ENCODE results near the gene MIB1. TPM values are rescaled to one million over a fixed set of nuclear protein-coding genes. Genes with fewer than 3 reads are reported as not detected.

The MIB1 gene
- total RNA-seq, 1 experiment from 2014 or later: 56.1 TPM

- TF ChIP-seq EZH2phosphoT487 (IDR thresholded peaks at IDR 0.05; ENCODE audit: borderline replicate concordance) (no peak), MAX (IDR thresholded peaks at IDR 0.05) (no peak), ZBTB33 (IDR thresholded peaks at IDR 0.05; ENCODE audit: extremely low read depth, insufficient replicate concordance, low read length) (no peak), RAD21 (IDR thresholded peaks at IDR 0.05; ENCODE audit: low read depth) (peak; percentile 90), YY1 (IDR thresholded peaks at IDR 0.05; ENCODE audit: extremely low read depth, insufficient replicate concordance, low read depth, low read length) (no peak), SRF (IDR thresholded peaks at IDR 0.05; ENCODE audit: low read depth) (no peak), POLR2A (IDR thresholded peaks at IDR 0.05; ENCODE audit: borderline replicate concordance, extremely low read depth, insufficient read depth, insufficient read length) (no peak), ELF1 (IDR thresholded peaks at IDR 0.05; ENCODE audit: borderline replicate concordance, low read depth) (no peak), CBX3 (IDR thresholded peaks at IDR 0.05; ENCODE audit: low read depth) (no peak), CEBPB (IDR thresholded peaks at IDR 0.05; ENCODE audit: low read depth) (no peak), EGR1 (IDR thresholded peaks at IDR 0.05; ENCODE audit: low read depth) (no peak), EZH2 (IDR thresholded peaks at IDR 0.05) (no peak), ATF3 (IDR thresholded peaks at IDR 0.05) (no peak), TCF7L2 (IDR thresholded peaks at IDR 0.05; ENCODE audit: borderline replicate concordance, extremely low read depth, insufficient read depth, insufficient read length) (no peak), POLR2AphosphoS5 (IDR thresholded peaks at IDR 0.05; ENCODE audit: low read depth, low read length) (no peak), JUND (IDR thresholded peaks at IDR 0.05) (no peak), REST (IDR thresholded peaks at IDR 0.05; ENCODE audit: low read depth) (no peak), CTCF (IDR thresholded peaks at IDR 0.05 in 2 of 3, conservative IDR thresholded peaks at IDR 0.05 in 1 of 3; ENCODE audit: borderline replicate concordance in 1 of 3, insufficient read depth in 1 of 3, low read depth in 2 of 3, low read length in 2 of 3) (peak; percentile 67 to 92 (median 80))
- Histone ChIP-seq H3K79me2 (ENCODE audit: insufficient read depth, low read length) (no peaks in the 10 kb centered on the region), H3K9me2 (ENCODE audit: insufficient read depth) (no peaks in the 10 kb centered on the region), H3K9me3 (ENCODE audit: control insufficient read depth in 1 of 2, insufficient read depth in 1 of 2, low read depth in 1 of 2, low read length in 2 of 2) (0 out of 4 replicates have a peak, but pooled peaks cover 0 to 4% of the 10 kb centered on the region in 2 experiments), H3K4me3 (replicated peaks in 1 of 2; ENCODE audit: low read depth in 1 of 2, low read length in 2 of 2) (no peak overlapping the region), H3K9ac (ENCODE audit: low read length) (no peak overlapping the region), H3K4me2 (ENCODE audit: low read length) (no peak overlapping the region), H4K20me1 (ENCODE audit: insufficient read depth) (no peaks in the 10 kb centered on the region), H2AFZ (ENCODE audit: low read depth, low read length, poor library complexity, severe bottlenecking) (no peak overlapping the region), H3K27ac (ENCODE audit: low read depth, low read length) (no peak overlapping the region), H3K36me3 (ENCODE audit: control insufficient read depth in 1 of 2, insufficient read depth in 2 of 2, low read length in 2 of 2) (no peaks in the 10 kb centered on the region), H3K4me1 (ENCODE audit: control insufficient read depth in 1 of 2, insufficient read depth in 2 of 2, low read length in 2 of 2) (no peaks in the 10 kb centered on the region), H3K27me3 (ENCODE audit: insufficient read depth, low read length) (no peaks in the 10 kb centered on the region)
- POLR2A ChIA-PET: no interaction called here
- ATAC-seq (peak; percentile 95), DNase-seq (ENCODE audit: low read depth, low spot score) (peak; percentile 59)
- RAD21 ChIA-PET (ENCODE audit: low non-redundant PET in 1 of 2, low total read pairs in 2 of 2, uncharacterized antibody in 2 of 2, unreplicated experiment in 2 of 2): no interaction called here
- no TSS peak for BruUV-seq (replicated peaks)
- CTCF ChIA-PET: no interaction called here
- intact Hi-C loops (cut with micrococcal nuclease): loop anchor here (1.0 to 10.0 kb wide), 5 partner anchors 41 to 882 kb away; no protein-coding TSS in a partner anchor
Observed at GRCh38 chr18:21914739-21915319, 174.2 kb downstream of the MIB1 start.

Measured in HCT116 (cell line).